Measurements from ENCODE around the gene JPT2. TPM values are rescaled to one million over a fixed set of nuclear protein-coding genes. Genes with fewer than 3 reads are reported as not detected.

Gene JPT2
- total RNA-seq, 2 experiments from 2014 or later, result 61.5 to 62.2 TPM

DNA sequence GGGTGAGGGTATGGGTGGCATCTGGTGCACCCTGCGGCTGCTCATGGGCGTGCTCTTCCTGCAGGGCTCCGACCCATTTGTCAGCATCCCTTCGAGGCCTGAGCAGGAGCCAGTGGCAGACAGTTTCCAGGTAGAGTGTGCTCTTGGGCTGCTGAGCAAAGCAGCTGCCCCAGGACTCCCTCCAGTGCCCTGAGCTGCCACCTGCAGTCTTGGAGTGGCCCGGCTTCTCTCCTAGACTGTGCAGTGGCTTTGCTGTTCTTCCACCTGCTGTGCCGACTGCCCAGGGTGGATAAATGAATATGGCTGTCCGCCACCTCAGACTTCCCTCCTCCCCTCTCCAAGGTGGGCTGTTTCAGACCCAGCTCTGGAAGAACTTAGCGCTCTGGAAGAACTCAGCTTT lies 10.8 kb upstream of the JPT2 start:
- CTCF ChIA-PET, result no interaction called here
- no peak for DNase-seq
- Mint-ChIP-seq H3K27me3 (no peaks in the 10 kb centered on the region), H3K9me3 (no peaks in the 10 kb centered on the region), H3K4me3 (no peak overlapping the region), H3K4me1 (ENCODE audit: low read depth) (no peaks in the 10 kb centered on the region), H3K36me3 (ENCODE audit: low read depth) (peaks cover 30% of the 10 kb centered on the region), H3K27ac (no peak overlapping the region)
- TF ChIP-seq, protein P1, sequence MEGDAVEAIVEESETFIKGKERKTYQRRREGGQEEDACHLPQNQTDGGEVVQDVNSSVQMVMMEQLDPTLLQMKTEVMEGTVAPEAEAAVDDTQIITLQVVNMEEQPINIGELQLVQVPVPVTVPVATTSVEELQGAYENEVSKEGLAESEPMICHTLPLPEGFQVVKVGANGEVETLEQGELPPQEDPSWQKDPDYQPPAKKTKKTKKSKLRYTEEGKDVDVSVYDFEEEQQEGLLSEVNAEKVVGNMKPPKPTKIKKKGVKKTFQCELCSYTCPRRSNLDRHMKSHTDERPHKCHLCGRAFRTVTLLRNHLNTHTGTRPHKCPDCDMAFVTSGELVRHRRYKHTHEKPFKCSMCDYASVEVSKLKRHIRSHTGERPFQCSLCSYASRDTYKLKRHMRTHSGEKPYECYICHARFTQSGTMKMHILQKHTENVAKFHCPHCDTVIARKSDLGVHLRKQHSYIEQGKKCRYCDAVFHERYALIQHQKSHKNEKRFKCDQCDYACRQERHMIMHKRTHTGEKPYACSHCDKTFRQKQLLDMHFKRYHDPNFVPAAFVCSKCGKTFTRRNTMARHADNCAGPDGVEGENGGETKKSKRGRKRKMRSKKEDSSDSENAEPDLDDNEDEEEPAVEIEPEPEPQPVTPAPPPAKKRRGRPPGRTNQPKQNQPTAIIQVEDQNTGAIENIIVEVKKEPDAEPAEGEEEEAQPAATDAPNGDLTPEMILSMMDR (IDR thresholded peaks at IDR 0.05), result no peak
- POLR2A ChIA-PET, result interaction anchor here (0.9 to 1.2 kb wide), 2 partner anchors 11 to 41 kb away, joined by 3 to 4 read pairs; partner anchors contain the start of gene JPT2
- ATAC-seq, result no peak
- intact Hi-C loops (cut with micrococcal nuclease), result no loop called here

DNA sequence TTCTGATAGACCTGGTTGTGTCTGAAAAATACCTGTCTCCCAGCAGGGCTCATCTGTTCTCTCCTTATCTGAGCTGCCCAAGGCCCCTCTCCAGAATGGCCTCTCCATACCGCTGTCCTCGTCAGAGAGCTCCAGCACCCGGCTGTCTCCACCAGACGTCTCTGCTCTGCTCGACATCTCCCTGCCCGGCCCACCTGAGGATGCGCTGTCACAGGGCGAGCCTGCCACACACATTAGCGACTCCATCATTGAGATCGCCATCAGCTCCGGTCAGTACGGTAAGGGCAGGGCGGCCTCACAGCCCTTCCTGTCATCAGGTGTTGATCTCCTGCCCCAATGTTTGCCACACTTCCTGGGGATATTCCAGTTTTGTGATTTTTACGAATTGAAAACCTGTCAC lies 10.2 kb upstream of the JPT2 start:
- Mint-ChIP-seq H3K27ac (no peak overlapping the region), H3K9me3 (no peaks in the 10 kb centered on the region), H3K27me3 (no peaks in the 10 kb centered on the region), H3K4me3 (no peak overlapping the region), H3K36me3 (ENCODE audit: low read depth) (peaks cover 31% of the 10 kb centered on the region), H3K4me1 (ENCODE audit: low read depth) (no peaks in the 10 kb centered on the region)
- no peak for ATAC-seq
- ChIA-PET CTCF (no interaction called here), POLR2A (interaction anchor here (0.9 kb wide), 1 partner anchor 10 kb away, joined by 4 read pairs; the partner anchor contains the start of gene JPT2)
- no peak for DNase-seq
- TF ChIP-seq, protein P1 (IDR thresholded peaks at IDR 0.05), result no peak
- intact Hi-C loops (cut with micrococcal nuclease), result no loop called here

DNA sequence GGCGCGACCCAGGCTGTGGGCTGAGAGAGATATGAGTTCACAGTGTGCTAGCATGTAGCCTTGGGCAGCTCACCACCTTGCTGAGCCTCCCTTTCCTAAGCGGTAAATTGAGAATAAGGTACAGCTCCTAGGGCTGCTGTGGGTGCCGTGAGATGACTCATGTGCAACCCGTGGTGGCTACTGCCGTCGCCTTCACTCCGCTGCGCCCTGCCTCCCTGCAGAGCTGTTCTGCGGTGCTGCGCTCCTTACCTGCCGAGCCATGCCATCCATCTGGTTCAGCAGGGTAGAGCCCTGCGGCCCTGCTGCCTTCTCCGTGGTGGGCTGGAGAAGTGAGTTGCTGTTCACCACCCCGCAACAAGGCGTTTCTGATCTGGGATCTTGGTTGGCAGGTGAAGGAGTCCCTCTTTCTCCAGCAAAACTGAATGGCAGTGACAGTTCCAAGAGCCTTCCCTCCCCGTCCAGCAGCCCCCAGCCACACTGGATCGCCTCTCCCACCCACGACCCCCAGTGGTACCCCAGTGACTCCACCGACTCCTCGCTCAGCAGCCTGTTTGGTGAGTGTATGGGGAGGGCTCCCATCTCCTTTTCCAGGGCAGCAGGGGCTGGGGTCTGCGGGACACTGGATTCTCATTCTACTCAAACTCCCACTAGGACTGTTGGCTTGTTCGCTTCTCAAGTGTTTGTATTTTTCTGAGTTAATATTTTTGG lies 9.3 kb upstream of the JPT2 start:
- POLR2A ChIA-PET, result no interaction called here
- peaks cover 33% of the 10 kb centered on the region for H3K36me3 Mint-ChIP-seq (ENCODE audit: low read depth)

DNA sequence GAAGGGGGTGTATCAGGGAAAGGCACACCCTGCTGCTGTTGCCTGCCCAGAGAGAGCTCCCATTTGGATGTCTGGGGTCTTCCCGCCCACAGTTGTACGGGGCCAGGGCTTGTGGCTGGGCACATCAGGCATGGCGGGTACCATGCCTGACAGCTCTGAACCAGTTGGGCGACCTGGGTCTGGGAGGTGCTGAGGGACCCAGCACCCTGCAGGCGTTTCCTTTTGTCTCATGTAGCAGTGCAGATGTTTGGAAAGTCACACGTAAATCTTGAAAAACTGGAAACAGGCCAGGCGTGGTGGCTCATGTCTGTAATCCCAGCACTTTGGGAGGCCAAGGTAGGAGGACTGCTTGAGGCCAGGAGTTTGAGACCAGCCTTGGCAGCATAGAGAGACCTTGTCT lies 8.4 kb upstream of the JPT2 start:
- no peak overlapping the region for H3K4me3 Mint-ChIP-seq
- no peaks in the 10 kb centered on the region for H3K27me3 Mint-ChIP-seq
- intact Hi-C loops (cut with micrococcal nuclease), result no loop called here
- H3K4me1 Mint-ChIP-seq (ENCODE audit: low read depth), result no peaks in the 10 kb centered on the region
- no peak for ATAC-seq
- ChIA-PET CTCF (no interaction called here), POLR2A (interaction anchor here (0.6 kb wide), 1 partner anchor 102 kb away, joined by 3 read pairs; no protein-coding TSS in a partner anchor)
- H3K9me3 Mint-ChIP-seq, result no peaks in the 10 kb centered on the region
- TF ChIP-seq, protein P1 (IDR thresholded peaks at IDR 0.05), result no peak
- H3K36me3 Mint-ChIP-seq (ENCODE audit: low read depth), result peaks cover 38% of the 10 kb centered on the region
- DNase-seq, result no peak
- H3K27ac Mint-ChIP-seq, result no peak overlapping the region

More for the DNA sequence above, 9.3 kb upstream of the JPT2 start:
- no peak for DNase-seq
- no peaks in the 10 kb centered on the region for H3K27me3 Mint-ChIP-seq
- no peak overlapping the region for H3K4me3 Mint-ChIP-seq
- no peaks in the 10 kb centered on the region for H3K9me3 Mint-ChIP-seq
- intact Hi-C loops (cut with micrococcal nuclease), result no loop called here
- CTCF ChIA-PET, result no interaction called here
- no peak overlapping the region for H3K27ac Mint-ChIP-seq
- ATAC-seq, result no peak
- TF ChIP-seq, protein P1 (IDR thresholded peaks at IDR 0.05), result no peak
- H3K4me1 Mint-ChIP-seq (ENCODE audit: low read depth), result no peaks in the 10 kb centered on the region

DNA sequence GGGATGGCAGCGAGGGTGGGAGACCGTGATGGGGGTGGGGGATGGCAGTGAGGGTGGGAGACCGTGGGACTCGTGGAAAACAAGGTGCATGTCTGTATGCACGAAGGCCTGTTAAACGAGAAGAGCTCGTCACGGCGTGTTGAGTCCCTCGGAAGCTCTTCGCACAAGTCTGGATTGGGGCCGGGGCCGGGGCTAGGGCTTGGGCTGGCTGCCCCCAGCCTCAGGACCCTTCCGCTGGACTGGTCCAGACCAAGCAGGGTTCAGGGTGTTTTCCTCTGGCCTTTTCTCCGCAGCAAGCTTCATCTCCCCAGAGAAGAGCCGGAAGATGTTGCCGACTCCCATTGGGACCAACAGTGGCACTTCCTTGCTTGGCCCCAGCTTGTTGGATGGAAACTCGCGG lies 7.7 kb upstream of the JPT2 start:
- no peak overlapping the region for H3K27ac Mint-ChIP-seq
- ChIA-PET POLR2A (no interaction called here), CTCF (no interaction called here)
- intact Hi-C loops (cut with micrococcal nuclease), result no loop called here
- DNase-seq (no peak), ATAC-seq (no peak)
- H3K4me1 Mint-ChIP-seq (ENCODE audit: low read depth), result no peaks in the 10 kb centered on the region
- no peaks in the 10 kb centered on the region for H3K9me3 Mint-ChIP-seq
- TF ChIP-seq, protein P1 (IDR thresholded peaks at IDR 0.05), result no peak
- H3K27me3 Mint-ChIP-seq, result no peaks in the 10 kb centered on the region
- H3K36me3 Mint-ChIP-seq (ENCODE audit: low read depth), result peaks cover 35% of the 10 kb centered on the region
- no peak overlapping the region for H3K4me3 Mint-ChIP-seq

Data from activated CD8-positive, alpha-beta T cell treated with anti-CD3 and anti-CD28 coated beads for 36 hours (primary cell).